K562 (cell line): ENCODE data around the gene AIM2. TPM values are rescaled to one million over a fixed set of nuclear protein-coding genes. Genes with fewer than 3 reads are reported as not detected.
A peak's percentile ranks its signal among the peaks of the same experiment; 100 is the strongest.

Source experiments
- ASH1L ChIP-seq: fragments of 450-650 bp; IDR thresholded peaks from 2 replicates; pipeline ENCODE4 v1.6.1; 2018; ENCODE audit warnings: borderline replicate concordance, mild to moderate bottlenecking, low read depth; ENCODE audit not compliant: partially characterized antibody
- BCL6 ChIP-seq: fragments of 250-450 bp; sonication (Bioruptor Pico); IDR thresholded peaks from 2 replicates; pipeline ENCODE4 v1.4.0; 2020
- CREB3 ChIP-seq: fragments of 450-650 bp; conservative IDR thresholded peaks from 2 replicates; pipeline ENCODE4 v1.6.1; 2016; ENCODE audit warnings: missing genetic modification characterization, low read depth, mild to moderate bottlenecking, missing compliant biosample characterization, moderate library complexity
- E2F4 ChIP-seq: sonication (generic); formaldehyde crosslinking; IDR thresholded peaks from 2 replicates; pipeline ENCODE4 v1.8.0; 2022; ENCODE audit warnings: mild to moderate bottlenecking, low read depth, missing genetic modification reagents
- EP400 ChIP-seq: fragments of 450-650 bp; IDR thresholded peaks from 2 replicates; pipeline ENCODE4 v1.6.1; 2017; ENCODE audit warnings: antibody characterized with exemption, mild to moderate bottlenecking, moderate library complexity
- HMBOX1 ChIP-seq: sonication (generic); IDR thresholded peaks from 2 replicates; pipeline ENCODE4 v1.6.1; 2016
- HNRNPLL ChIP-seq: fragments of 200-400 bp; formaldehyde crosslinking; IDR thresholded peaks from 2 replicates; pipeline ENCODE4 v1.6.1; 2017; ENCODE audit warnings: low read length, low read depth, mild to moderate bottlenecking; ENCODE audit not compliant: poor library complexity, severe bottlenecking
- ID3 ChIP-seq, 2 experiments: fragments of 250-450 bp in 1 of 2; fragments of 450-650 bp in 1 of 2; sonication (Bioruptor Pico) in 1 of 2; IDR thresholded peaks; 2 replicates each; pipeline versions ENCODE4 v1.6.1 to v1.8.0; 2016 to 2021; ENCODE audit warnings: mild to moderate bottlenecking in 2 of 2, moderate library complexity in 2 of 2, missing compliant biosample characterization in 1 of 2, missing genetic modification characterization in 1 of 2
- IRF1 ChIP-seq: sonication (generic); formaldehyde crosslinking; IDR thresholded peaks from 2 replicates; pipeline ENCODE4 v1.8.0; 2022; ENCODE audit warnings: missing genetic modification reagents, mild to moderate bottlenecking, borderline replicate concordance
- JUND ChIP-seq, 2 experiments: IDR thresholded peaks; 2 replicates in 1 of 2; 3 replicates in 1 of 2; pipeline ENCODE4 v1.6.1; 2011; ENCODE audit warnings: borderline replicate concordance in 2 of 2, low read depth in 2 of 2, low read length in 2 of 2, improper control_type of control experiment in 1 of 2, missing biosample characterization in 1 of 2, missing genetic modification characterization in 1 of 2, missing genetic modification reagents in 1 of 2
- KDM2B ChIP-seq: fragments of 250-450 bp; sonication (Bioruptor Pico); IDR thresholded peaks from 2 replicates; pipeline ENCODE4 v1.8.0; 2021; ENCODE audit warnings: mild to moderate bottlenecking, moderate library complexity
- PHF8 ChIP-seq: fragments of 200-600 bp; sonication (generic); IDR thresholded peaks from 2 replicates; pipeline ENCODE4 v1.6.1; 2012; ENCODE audit warnings: mixed run types, mild to moderate bottlenecking, inconsistent platforms, low read length, moderate library complexity, borderline replicate concordance
- PTRF ChIP-seq: fragments of 450-650 bp; IDR thresholded peaks from 2 replicates; pipeline ENCODE4 v1.6.1; 2016; ENCODE audit warnings: mild to moderate bottlenecking, missing genetic modification characterization, missing compliant biosample characterization
- RBM25 ChIP-seq: fragments of 200-400 bp; formaldehyde crosslinking; IDR thresholded peaks from 2 replicates; pipeline ENCODE4 v1.6.1; 2018; ENCODE audit warnings: low read length, low read depth, moderate library complexity; ENCODE audit not compliant: severe bottlenecking
- SIN3A ChIP-seq, 2 experiments: fragments of 150-350 bp in 1 of 2; IDR thresholded peaks; 2 replicates each; pipeline ENCODE4 v1.6.1; 2011 to 2016; ENCODE audit warnings: borderline replicate concordance in 2 of 2, low read depth in 2 of 2, low read length in 2 of 2, mild to moderate bottlenecking in 2 of 2, moderate library complexity in 2 of 2; ENCODE audit not compliant: control insufficient read depth in 1 of 2
- SMC3 ChIP-seq: conservative IDR thresholded peaks from 2 replicates; pipeline ENCODE4 v1.6.1; 2011; ENCODE audit warnings: low read depth, low read length, improper control_type of control experiment; ENCODE audit not compliant: insufficient read depth
- TARDBP ChIP-seq: fragments of 450-650 bp; IDR thresholded peaks from 2 replicates; pipeline ENCODE4 v1.6.1; 2016
- TOE1 ChIP-seq, 2 experiments: fragments of 450-650 bp in 1 of 2; sonication (generic) in 1 of 2; formaldehyde crosslinking in 1 of 2; IDR thresholded peaks; 2 replicates each; pipeline versions ENCODE4 v1.7.1 to v1.8.0; 2016 to 2022; ENCODE audit warnings: borderline replicate concordance in 2 of 2, mild to moderate bottlenecking in 2 of 2, antibody characterized with exemption in 1 of 2, inconsistent platforms in 1 of 2, low read depth in 1 of 2, missing genetic modification reagents in 1 of 2, moderate library complexity in 1 of 2
- ZFP36 ChIP-seq: fragments of 150-350 bp; IDR thresholded peaks from 2 replicates; pipeline ENCODE4 v1.6.1; 2018; ENCODE audit warnings: low read length, low read depth; ENCODE audit not compliant: partially characterized antibody
- ZFPM2 ChIP-seq: fragments of 250-450 bp; sonication (Bioruptor Pico); IDR thresholded peaks from 2 replicates; pipeline ENCODE4 v1.5.1; 2022; ENCODE audit warnings: mild to moderate bottlenecking
- ZNF589 ChIP-seq: fragments of 200-800 bp; sonication (Bioruptor generic); IDR thresholded peaks from 2 replicates; pipeline ENCODE4 v1.6.1; 2016; ENCODE audit warnings: low read depth, missing genetic modification characterization, missing compliant biosample characterization
- polyA plus RNA-seq, 8 experiments: library from polyadenylated mRNA; depleted of rRNA in 4 of 8; stranded (reverse) in 5 of 8; unstranded in 3 of 8; fragments of >200 nt; fragmentation: Nextera tagmentation in 2 of 8; fragmentation: Illumina TruSeq in 1 of 8; extraction: Ambion mirVana in 2 of 8; extraction: Trizol in 1 of 8; gene quantifications; 2 replicates each; pipeline versions ENCODE4 v1.2.1 to v1.2.3, GENCODE V29; 2011 to 2014; ENCODE audit warnings: inconsistent platforms in 1 of 8, missing spikeins in 1 of 8
- total RNA-seq, 7 experiments: library from RNA; depleted of rRNA in 6 of 7; stranded (reverse); fragments of >200 nt in 6 of 7; fragmentation: Illumina TruSeq in 2 of 7; extraction: Trizol in 2 of 7; gene quantifications; 2 replicates each; pipeline versions ENCODE4 v1.2.1 to v1.2.3, GENCODE V29; 2011 to 2021; ENCODE audit warnings: low replicate concordance in 1 of 7

AIM2 gene
- total and polyA plus RNA-seq, 9 of the 15 experiments (the other 6 are each of a cell fraction or from before 2014, with no cell fraction given) = 0.10 to 0.95 (median 0.22) TPM

- no peak for TF ChIP-seq KDM2B
- no peak for TF ChIP-seq ZFP36
- no peak for TF ChIP-seq ID3 (CRISPR knock-in tag; IDR thresholded peaks at IDR 0.05)
- no peak for TF ChIP-seq ID3 (tag; IDR thresholded peaks at IDR 0.05)
- TF ChIP-seq RBM25 = no peak
- peak; percentile 87 for TF ChIP-seq JUND (IDR thresholded peaks at IDR 0.05; ENCODE audit: borderline replicate concordance, low read depth, low read length)
- peak; percentile 92; the same call in 2 of the 3 replicates for TF ChIP-seq JUND (tag; IDR thresholded peaks at IDR 0.05; ENCODE audit: borderline replicate concordance, low read depth, low read length)
- TF ChIP-seq CREB3 = peak; percentile 84; the same call in 1 of the 2 replicates
- TF ChIP-seq TOE1 (IDR thresholded peaks at IDR 0.05; ENCODE audit: borderline replicate concordance) = peak; percentile 60; the same call in 1 of the 2 replicates
- TF ChIP-seq TOE1 (CRISPR knock-in tag; IDR thresholded peaks at IDR 0.05; ENCODE audit: borderline replicate concordance, low read depth) = no peak
- TF ChIP-seq PTRF (tag) = no peak
- TF ChIP-seq IRF1 (CRISPR knock-in tag) = no peak
- no peak for TF ChIP-seq TARDBP
- TF ChIP-seq HNRNPLL = no peak
- peak; percentile 54 for TF ChIP-seq ASH1L
- TF ChIP-seq ZNF589 (CRISPR knock-in tag) = peak; percentile 98
- TF ChIP-seq ZFPM2 = no peak
- TF ChIP-seq HMBOX1 = no peak
- no peak for TF ChIP-seq BCL6 (CRISPR knock-in tag)
- TF ChIP-seq SIN3A (IDR thresholded peaks at IDR 0.05; ENCODE audit: borderline replicate concordance in 2 of 2, control insufficient read depth in 1 of 2, low read depth in 2 of 2, low read length in 2 of 2) = no peak
- TF ChIP-seq EP400 = peak; percentile 76
- TF ChIP-seq SMC3 = no peak
- TF ChIP-seq PHF8 = no peak
- no peak for TF ChIP-seq E2F4
Observed at GRCh38 chr1:159015440-159015909, 61.1 kb downstream of the AIM2 start (continued).
